GM19238 (cell line): Measurements from ENCODE around the gene SPATS1.
"Not testable (repeated sequence)": the region's sequence is repeated elsewhere in the genome, so short reads cannot be mapped to it uniquely, and the experiment has no call there.

Experiments
- DNase-seq: peaks from one replicate; pipeline ENCODE4 v3.0.0; 2011; ENCODE audit warnings: low spot score; ENCODE audit not compliant: insufficient read length

Gene SPATS1

DNA sequence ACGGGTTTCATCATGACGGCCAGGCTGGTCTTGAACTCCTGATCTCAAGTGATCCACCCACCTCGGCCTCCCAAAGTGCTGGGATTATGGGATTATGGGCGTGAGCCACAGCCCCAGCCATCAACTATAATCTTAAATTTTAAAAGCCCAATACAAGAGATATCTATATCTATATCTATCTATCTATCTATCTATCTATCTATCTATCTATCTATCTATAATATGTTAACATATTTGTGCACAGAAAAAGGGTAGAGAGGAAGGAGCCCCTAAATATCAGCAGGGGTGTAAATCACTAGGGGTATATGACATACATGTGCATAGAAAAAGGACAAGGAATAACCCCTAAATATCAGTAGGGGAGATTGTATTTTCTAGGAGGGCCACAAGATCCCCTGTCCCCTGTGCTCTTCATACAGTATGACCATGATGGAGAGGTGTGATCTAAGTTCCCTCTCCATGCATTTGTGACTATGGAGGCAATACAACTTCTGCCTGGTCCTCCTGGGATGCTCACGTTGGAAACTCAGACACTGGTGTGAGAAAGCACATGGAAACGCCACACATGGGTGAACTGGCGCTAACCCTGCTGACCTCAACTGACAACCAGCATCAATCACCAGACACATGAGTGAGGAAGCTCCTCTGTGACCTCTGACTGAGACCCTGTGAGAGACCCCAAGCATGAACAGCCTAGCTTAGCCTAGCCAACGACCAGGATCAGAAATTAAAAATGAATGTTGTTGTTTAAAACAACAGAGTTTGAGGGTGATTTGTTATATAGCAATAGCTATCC lies 1.2 kb upstream of the SPATS1 start:
- no peak for DNase-seq

GRCh38 chr6:44342052-44342451 lies 398 bp upstream of the SPATS1 start:
- DNase-seq, result no peak

DNA sequence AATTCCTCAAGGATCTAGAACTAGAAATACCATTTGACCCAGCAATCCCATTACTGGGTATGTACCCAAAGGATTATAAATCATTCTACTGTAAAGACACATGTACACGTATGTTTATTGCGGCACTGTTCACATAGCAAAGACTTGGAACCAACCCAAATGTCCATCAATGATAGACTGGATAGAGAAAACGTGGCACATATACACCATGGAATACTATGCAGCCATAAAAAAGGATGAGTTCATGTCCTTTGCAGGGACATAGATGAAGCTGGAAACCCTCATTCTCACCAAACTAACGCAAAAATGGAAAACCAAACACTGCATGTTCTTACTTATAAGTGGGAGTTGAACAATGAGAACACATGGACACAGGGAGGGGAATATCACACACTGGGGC lies 4.4 kb downstream of the SPATS1 start:
- not testable (repeated sequence) for DNase-seq

DNA sequence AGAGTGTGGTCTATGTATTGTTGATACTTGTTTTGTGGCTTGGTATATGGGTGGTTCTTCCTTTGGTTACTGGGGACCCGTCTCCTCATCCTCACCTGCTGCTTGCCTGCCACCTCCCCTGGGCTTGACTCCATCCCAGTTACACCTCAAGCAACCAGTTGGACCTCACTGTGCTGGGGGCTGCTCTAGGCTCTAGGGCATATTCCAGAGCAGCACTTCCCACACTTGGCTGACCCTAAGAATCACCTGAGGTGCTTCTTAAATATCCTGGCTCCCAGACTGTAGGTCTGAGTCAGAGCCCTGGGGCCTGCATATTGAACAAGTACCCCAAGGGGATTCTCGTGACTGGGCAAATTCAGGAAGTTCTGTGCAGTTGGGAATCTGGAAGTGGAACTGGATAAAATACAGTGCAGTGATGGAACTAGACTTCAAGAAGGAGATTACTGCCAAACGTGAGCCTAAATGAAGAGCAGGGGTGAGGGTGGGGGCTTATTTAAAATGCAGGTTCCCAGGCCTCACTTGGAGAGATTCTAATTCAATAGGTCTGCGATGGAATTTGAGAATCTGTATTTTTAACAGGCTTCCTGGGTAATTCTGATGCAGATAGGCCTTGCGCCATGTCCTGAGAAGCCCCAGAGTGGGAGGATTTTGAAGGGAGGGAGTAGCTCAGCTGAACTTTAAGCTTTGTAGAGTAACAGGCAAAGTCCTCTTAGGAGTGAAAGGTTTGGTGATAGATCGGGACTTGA lies 7.6 kb downstream of the SPATS1 start:
- no peak for DNase-seq

GRCh38 chr6:44350650-44350994 lies 8.2 kb downstream of the SPATS1 start:
- DNase-seq, result not testable (repeated sequence)

DNA sequence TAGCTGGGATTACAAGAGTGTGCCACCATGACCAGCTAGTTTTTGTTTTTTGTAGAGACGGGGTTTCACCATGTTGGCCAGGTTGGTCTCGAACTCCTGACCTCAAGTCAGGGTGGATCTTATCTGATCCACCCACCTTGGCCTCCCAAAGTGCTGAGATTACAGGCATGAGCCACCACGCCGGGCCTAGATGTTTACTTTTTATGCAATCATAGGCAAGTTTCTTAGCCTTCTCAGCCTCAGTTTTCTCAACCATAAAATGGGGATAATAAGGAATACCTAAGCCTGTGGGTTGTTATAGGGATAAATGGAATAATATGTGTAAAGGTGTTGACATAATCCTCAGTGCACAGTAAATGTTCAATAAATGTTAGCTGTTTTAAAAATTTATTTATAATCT lies 9.8 kb downstream of the SPATS1 start:
- DNase-seq, result no peak

DNA sequence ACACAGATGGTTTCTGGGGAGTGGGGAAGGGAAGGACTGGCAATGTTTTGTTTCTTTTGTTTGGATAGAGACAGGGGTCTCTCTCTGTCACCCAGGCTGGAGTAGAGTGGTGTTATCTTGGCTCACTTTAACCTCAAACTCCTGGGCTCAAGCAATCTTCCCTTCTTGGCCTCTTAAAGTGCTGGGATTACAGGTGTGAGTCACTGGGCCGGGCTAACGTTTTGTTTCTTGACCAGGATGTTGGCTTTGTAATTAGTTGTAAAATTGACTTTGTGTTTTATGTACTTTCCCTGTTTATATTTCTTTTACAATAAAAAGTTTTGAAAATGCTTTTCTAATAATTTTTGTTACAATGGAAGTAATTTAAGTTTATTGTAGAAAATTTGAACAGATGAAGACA lies 10.9 kb downstream of the SPATS1 start:
- DNase-seq, result no peak

DNA sequence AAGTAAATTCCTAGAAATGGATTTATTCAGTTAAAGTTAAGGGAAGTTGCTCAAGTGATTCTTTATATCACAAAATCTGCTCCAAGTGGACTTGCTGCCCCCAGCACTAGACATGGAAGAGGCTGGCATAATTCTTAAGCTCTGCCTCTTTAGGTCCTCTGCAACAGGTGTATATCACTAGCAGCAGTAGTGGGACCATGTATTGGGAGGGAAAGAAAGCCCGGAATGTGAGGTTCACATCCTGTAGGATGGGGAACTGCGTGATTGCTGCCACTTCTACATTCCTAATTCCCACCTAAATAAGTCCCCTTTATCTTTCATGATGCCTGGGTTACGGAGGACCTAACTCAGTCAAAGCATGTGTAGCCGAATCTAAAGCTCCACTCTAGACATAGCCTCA lies 13.2 kb downstream of the SPATS1 start:
- no peak for DNase-seq

- no peak for DNase-seq
These were observed 14.0 kb downstream of the SPATS1 start for GRCh38 chr6:44356487-44356886.

- no peak for DNase-seq
These were observed 17.5 kb downstream of the SPATS1 start for GRCh38 chr6:44359973-44360372.

GRCh38 chr6:44361947-44362346 lies 19.5 kb downstream of the SPATS1 start:
- DNase-seq, result no peak

DNA sequence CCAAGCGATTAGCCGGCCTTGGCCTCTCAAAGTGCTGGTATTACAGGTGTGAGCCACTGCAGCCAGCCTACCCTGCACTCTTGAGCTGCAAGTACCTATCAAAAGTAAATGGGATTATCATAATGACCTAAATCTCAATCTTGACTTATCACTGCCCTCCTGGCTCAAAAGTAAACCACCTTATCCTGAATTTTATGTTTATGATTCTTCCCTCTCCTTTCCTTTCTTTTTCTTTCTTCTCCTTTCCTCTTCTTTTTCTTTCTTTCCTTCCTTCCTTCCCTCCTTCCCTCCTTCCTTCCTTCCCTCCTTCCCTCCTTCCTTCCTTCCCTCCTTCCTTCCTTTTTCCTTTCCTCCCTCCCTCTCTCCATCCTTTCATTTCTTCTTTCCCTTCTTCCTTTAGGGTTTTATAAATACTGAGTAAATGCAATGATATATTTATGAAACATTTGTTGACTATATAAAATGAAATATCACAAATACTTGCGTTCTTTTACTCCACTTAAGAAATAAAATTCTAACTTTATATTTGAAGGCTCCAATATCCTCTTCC lies 21.0 kb downstream of the SPATS1 start:
- DNase-seq, result no peak

DNA sequence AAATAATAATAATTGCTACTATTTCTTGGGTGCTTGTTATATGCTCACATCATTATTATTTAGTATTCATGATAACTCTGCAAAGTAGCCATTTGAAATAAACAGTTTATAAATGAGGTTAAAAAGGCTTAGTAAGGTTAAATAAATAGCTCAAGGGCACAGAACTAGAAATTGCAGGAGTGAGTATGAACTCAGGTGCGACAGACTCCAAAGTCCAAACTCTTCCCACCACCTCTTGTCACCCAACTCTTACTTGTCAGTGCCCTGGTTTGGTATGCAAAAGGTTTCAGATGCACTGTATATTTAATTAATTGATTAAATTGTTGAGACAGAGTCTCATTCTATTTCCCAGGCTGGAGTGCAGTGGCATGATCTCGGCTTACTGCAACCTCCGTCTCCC lies 24.3 kb downstream of the SPATS1 start:
- DNase-seq, result no peak

GRCh38 chr6:44367681-44368080 lies 25.2 kb downstream of the SPATS1 start:
- DNase-seq, result no peak

- DNase-seq, result no peak
These were observed 30.6 kb downstream of the SPATS1 start for GRCh38 chr6:44373051-44373450.

DNA sequence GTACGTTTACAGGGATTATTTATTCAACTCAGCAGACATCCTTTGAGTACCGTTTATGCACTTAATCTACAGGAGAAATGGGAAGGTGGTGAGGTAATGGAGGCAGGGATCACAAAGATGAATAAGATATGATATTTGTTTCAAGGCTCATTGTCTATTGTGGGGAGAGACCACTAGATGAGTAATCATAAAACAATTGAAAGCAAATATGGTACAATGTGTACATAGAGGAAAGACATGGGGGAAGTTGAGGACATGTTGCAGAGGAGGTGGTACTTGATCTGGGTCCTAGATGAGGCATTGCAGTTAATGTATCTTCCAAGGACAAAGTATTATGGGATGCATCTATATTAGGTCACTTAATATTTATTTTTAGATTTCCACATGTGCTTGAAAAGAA lies 31.3 kb downstream of the SPATS1 start:
- no peak for DNase-seq

DNA sequence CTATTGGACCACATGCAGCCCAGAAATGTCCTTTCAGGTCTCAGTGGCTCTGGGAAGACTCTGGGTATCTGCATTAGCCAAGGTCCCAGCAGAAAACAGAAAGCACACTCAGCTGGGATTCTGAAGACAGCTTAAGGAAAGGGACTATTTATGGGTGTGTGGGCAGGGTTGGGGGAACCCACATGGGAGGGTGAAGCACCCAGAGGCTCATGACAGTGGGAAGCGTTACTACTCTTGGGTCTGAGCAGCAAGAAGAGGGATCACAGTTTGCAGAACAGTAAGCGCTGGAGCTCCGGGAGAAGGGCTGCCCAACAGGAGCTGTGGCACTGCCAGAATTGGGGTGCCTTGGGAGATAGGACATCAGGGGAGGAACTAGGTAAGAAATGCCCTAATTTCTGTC lies 32.6 kb downstream of the SPATS1 start:
- no peak for DNase-seq

- no peak for DNase-seq
These were observed 35.0 kb downstream of the SPATS1 start for GRCh38 chr6:44377484-44377883.

DNA sequence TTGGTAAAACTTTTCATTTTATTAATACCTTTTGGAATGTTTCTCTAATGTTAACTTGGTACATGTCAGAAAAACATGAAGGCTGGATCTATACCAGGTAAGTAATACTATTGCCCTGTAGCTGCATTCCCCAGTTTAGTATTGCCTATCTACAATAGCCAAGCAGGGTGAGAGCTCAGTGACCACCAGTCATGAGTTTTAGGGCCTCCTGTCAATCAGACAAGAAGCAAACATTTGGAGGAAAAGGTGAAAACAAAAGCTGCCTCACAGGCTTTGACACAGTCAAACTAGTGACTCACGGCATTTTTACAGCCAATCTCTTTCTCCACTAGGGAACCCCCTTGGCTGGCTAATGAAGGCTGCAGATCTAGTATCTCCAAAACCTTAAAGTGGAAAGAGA lies 35.5 kb downstream of the SPATS1 start:
- no peak for DNase-seq

- no peak for DNase-seq
These were observed 39.3 kb downstream of the SPATS1 start for GRCh38 chr6:44381739-44382138.

- DNase-seq, result no peak
These were observed 44.0 kb downstream of the SPATS1 start for GRCh38 chr6:44386364-44386928.

DNA sequence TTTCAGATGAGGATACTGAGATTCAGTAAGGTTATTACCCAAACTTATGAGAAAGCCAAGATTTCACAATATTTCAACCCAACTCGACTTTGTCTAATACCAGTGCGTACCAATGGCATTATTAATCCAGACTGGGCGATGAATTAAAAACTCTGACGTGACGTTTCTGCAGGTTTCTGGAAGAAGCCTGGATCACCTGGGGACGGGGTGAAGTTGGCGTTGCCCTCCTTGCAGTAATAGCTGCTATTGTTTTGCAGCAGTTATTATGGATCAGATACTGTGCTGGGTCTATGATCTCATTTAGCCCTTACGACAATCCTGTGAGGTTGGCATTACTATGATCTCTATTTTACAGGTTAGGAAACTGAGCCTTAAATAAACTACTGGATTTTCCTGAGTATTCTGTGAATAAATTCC lies 44.5 kb downstream of the SPATS1 start:
- DNase-seq, result no peak
